ENCODE results near the gene ATP1B1. TPM values are rescaled to one million over a fixed set of nuclear protein-coding genes. Genes with fewer than 3 reads are reported as not detected.

The ATP1B1 gene
- total and polyA plus RNA-seq, 9 donors: 8.3 to 26.6 (median 21.3) TPM

- Histone ChIP-seq H3K27ac (ENCODE audit: low read length) (no peak overlapping the region), H3K9me3 (replicated peaks; ENCODE audit: control insufficient read depth, low read depth, low read length) (no peaks in the 10 kb centered on the region), H3K4me3 (ENCODE audit: low read length) (no peak overlapping the region), H3K27me3 (ENCODE audit: control insufficient read depth, insufficient read depth, low read length) (no peaks in the 10 kb centered on the region), H3K4me1 (ENCODE audit: control insufficient read depth, insufficient read depth, low read length) (peaks cover 21% of the 10 kb centered on the region), H3K36me3 (ENCODE audit: control insufficient read depth, insufficient read depth, low read length) (peaks cover 12% of the 10 kb centered on the region)
- peak; percentile 29 for DNase-seq
- 80% methylated on average over 6 of the region's 6 CpGs for WGBS (ENCODE audit: insufficient coverage)
Measured at GRCh38 chr1:169112241-169112640, 5.8 kb downstream of the ATP1B1 start.

- H3K27ac ChIP-seq (ENCODE audit: low read length): no peak overlapping the region
- DNase-seq: peak; percentile 22
- WGBS (ENCODE audit: insufficient coverage): 61% methylated on average over 3 of the region's 4 CpGs
Measured at GRCh38 chr1:169113613-169114119, 7.2 kb downstream of the ATP1B1 start.

DNA sequence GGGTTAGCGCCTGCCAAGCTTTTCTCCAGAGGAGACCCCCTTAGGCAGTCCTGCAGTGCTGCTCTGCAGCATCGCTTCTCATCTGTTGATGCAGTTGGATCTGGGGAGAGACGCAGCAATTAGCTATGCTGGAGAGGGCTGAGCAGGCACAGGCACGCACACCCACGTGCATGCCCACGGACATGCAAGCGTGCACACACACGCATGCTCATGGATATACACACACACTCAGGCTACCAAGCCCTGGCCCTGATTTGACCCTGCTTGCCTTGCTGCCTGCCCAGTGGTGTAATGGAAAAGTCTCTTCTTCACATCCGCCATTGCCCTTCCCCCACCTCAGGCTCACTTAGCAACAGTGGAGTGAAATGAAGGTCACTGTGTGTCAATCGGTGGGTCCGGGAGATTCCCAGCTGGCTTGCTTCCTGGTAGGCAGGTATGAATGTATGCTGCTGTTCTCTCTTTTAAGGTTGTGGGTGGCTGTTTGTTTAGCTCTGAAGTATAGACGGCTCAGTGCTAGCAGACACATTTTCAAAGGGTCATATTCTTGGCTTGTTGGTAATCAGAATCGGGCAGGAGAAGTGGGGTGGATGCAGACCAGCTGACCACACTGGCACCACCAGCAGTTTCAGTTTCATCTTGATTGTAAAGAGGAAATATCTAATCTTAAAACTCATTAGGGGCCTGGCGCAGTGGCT lies 9.5 kb downstream of the ATP1B1 start:
- H3K4me3 ChIP-seq (ENCODE audit: low read length): no peak overlapping the region
- peak; percentile 54 for DNase-seq
- peaks cover 12% of the 10 kb centered on the region for H3K36me3 ChIP-seq (ENCODE audit: control insufficient read depth, insufficient read depth, low read length)
- H3K27me3 ChIP-seq (ENCODE audit: control insufficient read depth, insufficient read depth, low read length): no peaks in the 10 kb centered on the region
- H3K9me3 ChIP-seq (replicated peaks; ENCODE audit: control insufficient read depth, low read depth, low read length): no peaks in the 10 kb centered on the region
- peak overlapping the region; percentile 20 for H3K27ac ChIP-seq (ENCODE audit: low read length)
- H3K4me1 ChIP-seq (ENCODE audit: control insufficient read depth, insufficient read depth, low read length): peaks cover 13% of the 10 kb centered on the region
- WGBS (ENCODE audit: insufficient coverage): 84% methylated on average over 6 of the region's 14 CpGs

More at GRCh38 chr1:169113613-169114119, 7.2 kb downstream of the ATP1B1 start:
- Histone ChIP-seq H3K27me3 (ENCODE audit: control insufficient read depth, insufficient read depth, low read length) (no peaks in the 10 kb centered on the region), H3K36me3 (ENCODE audit: control insufficient read depth, insufficient read depth, low read length) (peaks cover 12% of the 10 kb centered on the region), H3K4me1 (ENCODE audit: control insufficient read depth, insufficient read depth, low read length) (peaks cover 13% of the 10 kb centered on the region), H3K9me3 (replicated peaks; ENCODE audit: control insufficient read depth, low read depth, low read length) (no peaks in the 10 kb centered on the region), H3K4me3 (ENCODE audit: low read length) (no peak overlapping the region)

DNA sequence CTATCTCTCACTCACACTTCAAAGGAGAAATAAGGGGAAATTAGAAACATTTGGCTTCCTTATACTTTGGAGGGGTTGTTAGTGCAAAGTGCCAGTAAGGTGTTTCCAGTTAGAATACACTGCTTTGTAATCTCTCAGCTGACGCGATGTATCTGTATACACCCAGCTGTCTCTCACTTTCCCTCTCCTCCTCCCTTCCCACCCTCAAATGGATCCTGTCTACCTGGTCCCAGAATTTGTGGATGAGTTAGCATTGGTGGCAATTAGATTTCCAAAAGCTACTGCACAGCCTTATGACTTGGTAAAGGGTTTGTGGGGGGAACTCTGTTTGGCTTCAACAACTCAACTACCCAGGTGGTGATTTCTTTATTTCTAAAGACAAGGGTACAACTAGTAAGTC lies 10.5 kb downstream of the ATP1B1 start:
- H3K4me1 ChIP-seq (ENCODE audit: control insufficient read depth, insufficient read depth, low read length): peaks cover 13% of the 10 kb centered on the region
- H3K36me3 ChIP-seq (ENCODE audit: control insufficient read depth, insufficient read depth, low read length): peaks cover 12% of the 10 kb centered on the region
- DNase-seq: no peak
- no peaks in the 10 kb centered on the region for H3K27me3 ChIP-seq (ENCODE audit: control insufficient read depth, insufficient read depth, low read length)
- H3K4me3 ChIP-seq (ENCODE audit: low read length): no peak overlapping the region
- WGBS (ENCODE audit: insufficient coverage): no CpG with 5 or more reads among the region's 2 CpGs
- no peaks in the 10 kb centered on the region for H3K9me3 ChIP-seq (replicated peaks; ENCODE audit: control insufficient read depth, low read depth, low read length)
- no peak overlapping the region for H3K27ac ChIP-seq (ENCODE audit: low read length)

DNA sequence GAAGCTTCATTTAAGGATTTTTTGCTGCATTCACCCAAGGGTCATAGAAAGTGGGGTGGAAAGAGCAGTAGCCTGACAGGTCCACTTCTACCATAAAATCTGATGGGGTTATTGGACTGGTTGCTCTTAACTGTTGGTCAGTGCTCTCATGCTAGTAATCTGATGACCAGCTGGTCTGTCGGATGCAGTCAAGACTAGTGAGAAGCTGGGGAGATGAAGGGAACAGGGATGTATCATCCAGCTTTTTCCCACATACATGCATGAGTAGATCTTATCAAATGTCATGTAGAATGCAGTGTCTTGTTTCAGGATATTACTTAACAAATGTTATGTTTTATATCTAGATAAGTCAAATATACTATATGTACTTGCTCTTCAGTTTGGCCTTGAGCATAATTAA lies 11.1 kb downstream of the ATP1B1 start:
- Histone ChIP-seq H3K4me3 (ENCODE audit: low read length) (no peak overlapping the region), H3K4me1 (ENCODE audit: control insufficient read depth, insufficient read depth, low read length) (peaks cover 13% of the 10 kb centered on the region), H3K36me3 (ENCODE audit: control insufficient read depth, insufficient read depth, low read length) (peaks cover 8% of the 10 kb centered on the region), H3K27me3 (ENCODE audit: control insufficient read depth, insufficient read depth, low read length) (no peaks in the 10 kb centered on the region), H3K27ac (ENCODE audit: low read length) (no peak overlapping the region), H3K9me3 (replicated peaks; ENCODE audit: control insufficient read depth, low read depth, low read length) (no peaks in the 10 kb centered on the region)
- WGBS (ENCODE audit: insufficient coverage): no CpG with 5 or more reads among the region's 1 CpG
- DNase-seq: no peak

- H3K36me3 ChIP-seq (ENCODE audit: control insufficient read depth, insufficient read depth, low read length): peaks cover 8% of the 10 kb centered on the region
- H3K27me3 ChIP-seq (ENCODE audit: control insufficient read depth, insufficient read depth, low read length): no peaks in the 10 kb centered on the region
- 50% methylated on average over 3 of the region's 4 CpGs for WGBS (ENCODE audit: insufficient coverage)
- H3K4me1 ChIP-seq (ENCODE audit: control insufficient read depth, insufficient read depth, low read length): peaks cover 13% of the 10 kb centered on the region
- H3K9me3 ChIP-seq (replicated peaks; ENCODE audit: control insufficient read depth, low read depth, low read length): no peaks in the 10 kb centered on the region
- no peak overlapping the region for H3K27ac ChIP-seq (ENCODE audit: low read length)
- no peak for DNase-seq
- H3K4me3 ChIP-seq (ENCODE audit: low read length): no peak overlapping the region
Measured at GRCh38 chr1:169118227-169118626, 11.7 kb downstream of the ATP1B1 start.

DNA sequence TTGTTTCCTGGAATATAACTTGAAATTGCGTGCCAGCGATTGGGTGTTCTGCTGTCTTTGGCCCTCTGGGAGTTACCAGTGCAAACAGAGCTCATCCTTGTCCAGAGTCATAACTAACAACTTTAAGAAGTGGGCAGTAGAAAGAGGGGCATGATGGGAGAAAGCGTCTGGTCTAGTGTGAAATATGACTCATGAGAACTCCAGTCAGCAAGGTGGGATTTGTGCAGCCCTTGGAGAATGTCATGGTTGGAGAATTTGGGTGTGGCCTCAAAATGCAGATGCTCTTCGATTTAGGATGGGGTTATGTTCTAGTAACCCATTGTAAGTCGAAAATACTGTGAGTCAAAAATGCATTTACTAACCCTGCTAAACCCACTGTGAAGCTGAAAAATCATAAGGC lies 12.9 kb downstream of the ATP1B1 start:
- H3K27ac ChIP-seq (ENCODE audit: low read length): no peak overlapping the region

GRCh38 chr1:169120066-169120465 lies 13.6 kb downstream of the ATP1B1 start:
- H3K4me3 ChIP-seq (ENCODE audit: low read length): no peak overlapping the region
- no peaks in the 10 kb centered on the region for H3K36me3 ChIP-seq (ENCODE audit: control insufficient read depth, insufficient read depth, low read length)
- H3K27me3 ChIP-seq (ENCODE audit: control insufficient read depth, insufficient read depth, low read length): no peaks in the 10 kb centered on the region
- H3K9me3 ChIP-seq (replicated peaks; ENCODE audit: control insufficient read depth, low read depth, low read length): no peaks in the 10 kb centered on the region
- no peak for DNase-seq
- H3K4me1 ChIP-seq (ENCODE audit: control insufficient read depth, insufficient read depth, low read length): peaks cover 8% of the 10 kb centered on the region
- 68% methylated on average over 4 of the region's 5 CpGs for WGBS (ENCODE audit: insufficient coverage)
- no peak overlapping the region for H3K27ac ChIP-seq (ENCODE audit: low read length)

More for the DNA sequence above, 12.9 kb downstream of the ATP1B1 start:
- H3K36me3 ChIP-seq (ENCODE audit: control insufficient read depth, insufficient read depth, low read length): peaks cover 1% of the 10 kb centered on the region
- no peak for DNase-seq
- no peak overlapping the region for H3K4me3 ChIP-seq (ENCODE audit: low read length)
- WGBS (ENCODE audit: insufficient coverage): 63% methylated on average over 1 of the region's 5 CpGs
- peaks cover 8% of the 10 kb centered on the region for H3K4me1 ChIP-seq (ENCODE audit: control insufficient read depth, insufficient read depth, low read length)
- H3K9me3 ChIP-seq (replicated peaks; ENCODE audit: control insufficient read depth, low read depth, low read length): no peaks in the 10 kb centered on the region
- no peaks in the 10 kb centered on the region for H3K27me3 ChIP-seq (ENCODE audit: control insufficient read depth, insufficient read depth, low read length)

GRCh38 chr1:169121146-169121923 lies 14.8 kb downstream of the ATP1B1 start:
- WGBS (ENCODE audit: insufficient coverage): 89% methylated on average over 2 of the region's 6 CpGs

DNA sequence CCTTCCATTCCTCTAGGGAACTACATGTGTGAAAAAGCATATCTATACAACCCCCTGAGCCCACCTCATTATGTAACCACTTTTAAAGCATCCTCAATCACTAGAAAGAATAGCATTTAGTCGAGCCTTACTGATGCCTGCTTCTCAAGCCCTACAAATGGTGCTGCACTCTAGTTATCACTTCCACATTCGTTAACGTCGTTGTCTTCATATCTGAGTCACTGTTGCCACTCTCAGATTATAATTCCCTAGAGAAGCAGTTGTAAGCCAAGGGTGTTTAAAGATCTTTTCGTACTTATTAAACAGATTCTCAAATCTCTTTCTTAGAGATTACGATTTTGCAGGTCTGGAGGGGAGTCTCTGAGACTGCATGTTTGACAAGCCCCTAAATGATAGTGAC lies 16.5 kb downstream of the ATP1B1 start:
- no peak for DNase-seq
- H3K4me1 ChIP-seq (ENCODE audit: control insufficient read depth, insufficient read depth, low read length): peaks cover 3% of the 10 kb centered on the region
- H3K4me3 ChIP-seq (ENCODE audit: low read length): no peak overlapping the region
- peaks cover 2% of the 10 kb centered on the region for H3K36me3 ChIP-seq (ENCODE audit: control insufficient read depth, insufficient read depth, low read length)
- H3K27ac ChIP-seq (ENCODE audit: low read length): no peak overlapping the region
- no peaks in the 10 kb centered on the region for H3K27me3 ChIP-seq (ENCODE audit: control insufficient read depth, insufficient read depth, low read length)
- H3K9me3 ChIP-seq (replicated peaks; ENCODE audit: control insufficient read depth, low read depth, low read length): no peaks in the 10 kb centered on the region
- WGBS (ENCODE audit: insufficient coverage): 67% methylated on average over 1 of the region's 6 CpGs

More at GRCh38 chr1:169121146-169121923, 14.8 kb downstream of the ATP1B1 start:
- no peaks in the 10 kb centered on the region for H3K9me3 ChIP-seq (replicated peaks; ENCODE audit: control insufficient read depth, low read depth, low read length)
- no peak overlapping the region for H3K4me3 ChIP-seq (ENCODE audit: low read length)
- H3K27ac ChIP-seq (ENCODE audit: low read length): no peak overlapping the region
- H3K36me3 ChIP-seq (ENCODE audit: control insufficient read depth, insufficient read depth, low read length): no peaks in the 10 kb centered on the region
- DNase-seq: no peak
- peaks cover 3% of the 10 kb centered on the region for H3K4me1 ChIP-seq (ENCODE audit: control insufficient read depth, insufficient read depth, low read length)
- H3K27me3 ChIP-seq (ENCODE audit: control insufficient read depth, insufficient read depth, low read length): no peaks in the 10 kb centered on the region
